HG03354 (cell line): ENCODE measurements around the gene WASF2.
"Not testable (repeated sequence)": the region's sequence is repeated elsewhere in the genome, so short reads cannot be mapped to it uniquely, and the experiment has no call there.

Experiments
- ATAC-seq: cut with Tn5 transposase; IDR thresholded peaks from one replicate; pipeline ENCODE4 v1.9.1; 2021; ENCODE audit warnings: mild to moderate bottlenecking; ENCODE audit not compliant: unreplicated experiment, poor library complexity, severe bottlenecking

WASF2 gene

DNA sequence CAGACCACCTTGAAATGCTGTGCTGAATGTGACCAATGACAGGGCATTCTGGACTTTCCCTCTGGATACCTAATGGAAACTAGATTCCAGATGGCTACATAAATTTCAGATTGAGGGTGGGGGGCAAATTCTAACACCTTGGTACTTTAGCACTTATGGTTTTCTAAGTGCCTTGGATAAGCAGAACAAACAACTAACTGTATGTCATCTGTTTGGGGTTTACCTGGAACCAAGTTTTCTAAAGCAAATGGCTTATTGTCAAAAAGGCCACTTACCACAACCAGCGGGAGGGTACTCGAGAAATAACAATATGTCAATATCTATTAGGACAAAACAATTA is 58.4 kb downstream of the WASF2 start:
- no peak for ATAC-seq

DNA sequence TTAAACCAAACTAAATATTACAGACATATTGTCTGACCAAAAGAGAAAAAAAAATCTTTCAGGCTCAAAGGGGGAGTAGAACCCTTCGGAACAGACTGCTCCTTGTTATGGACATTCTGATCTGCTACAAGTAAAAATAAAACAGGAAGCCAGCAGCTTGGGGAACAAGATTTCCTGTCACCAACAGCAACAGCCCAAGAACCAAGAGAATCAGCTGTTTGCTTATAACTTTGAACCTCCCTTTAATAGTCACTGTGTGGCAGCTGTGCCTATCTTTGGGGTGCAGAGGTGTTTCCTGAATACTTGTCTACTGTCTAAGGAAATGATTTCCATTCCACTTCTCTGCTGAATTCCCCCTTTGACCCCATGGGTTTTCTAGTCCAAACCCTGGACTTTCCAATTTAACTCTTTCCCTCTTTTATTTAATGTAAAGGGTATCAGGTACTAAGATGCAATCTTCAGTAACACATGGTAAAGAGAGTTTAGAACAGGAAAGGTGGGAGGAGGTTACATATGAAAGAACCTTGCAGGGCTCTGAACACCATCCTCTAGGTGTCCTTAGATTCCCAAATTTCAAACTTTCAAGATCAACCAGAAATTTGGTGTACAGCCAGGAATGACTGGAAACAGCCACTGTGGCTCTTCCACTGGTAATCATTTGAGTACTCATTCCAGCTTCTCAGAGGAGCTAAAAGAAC is 58.9 kb downstream of the WASF2 start:
- ATAC-seq, result no peak

DNA sequence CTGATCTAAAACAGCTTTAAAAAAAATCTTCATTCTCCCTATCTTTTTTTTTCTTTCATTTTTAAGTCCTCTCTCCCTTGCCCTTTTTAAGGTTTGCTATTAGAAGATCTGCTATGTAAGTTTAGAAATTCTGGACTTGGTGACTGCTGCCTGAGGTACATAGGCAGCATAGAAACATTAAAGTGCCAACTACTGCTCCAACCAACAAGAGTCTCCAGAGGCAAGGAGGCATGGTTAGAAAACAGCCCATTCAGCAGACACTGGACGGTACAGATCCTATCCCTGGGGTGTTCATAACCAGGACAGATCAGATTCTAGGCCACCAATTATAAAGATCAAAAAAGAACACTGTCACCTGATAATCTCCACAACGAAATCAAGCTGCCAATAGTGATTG is 60.9 kb downstream of the WASF2 start:
- ATAC-seq, result no peak

DNA sequence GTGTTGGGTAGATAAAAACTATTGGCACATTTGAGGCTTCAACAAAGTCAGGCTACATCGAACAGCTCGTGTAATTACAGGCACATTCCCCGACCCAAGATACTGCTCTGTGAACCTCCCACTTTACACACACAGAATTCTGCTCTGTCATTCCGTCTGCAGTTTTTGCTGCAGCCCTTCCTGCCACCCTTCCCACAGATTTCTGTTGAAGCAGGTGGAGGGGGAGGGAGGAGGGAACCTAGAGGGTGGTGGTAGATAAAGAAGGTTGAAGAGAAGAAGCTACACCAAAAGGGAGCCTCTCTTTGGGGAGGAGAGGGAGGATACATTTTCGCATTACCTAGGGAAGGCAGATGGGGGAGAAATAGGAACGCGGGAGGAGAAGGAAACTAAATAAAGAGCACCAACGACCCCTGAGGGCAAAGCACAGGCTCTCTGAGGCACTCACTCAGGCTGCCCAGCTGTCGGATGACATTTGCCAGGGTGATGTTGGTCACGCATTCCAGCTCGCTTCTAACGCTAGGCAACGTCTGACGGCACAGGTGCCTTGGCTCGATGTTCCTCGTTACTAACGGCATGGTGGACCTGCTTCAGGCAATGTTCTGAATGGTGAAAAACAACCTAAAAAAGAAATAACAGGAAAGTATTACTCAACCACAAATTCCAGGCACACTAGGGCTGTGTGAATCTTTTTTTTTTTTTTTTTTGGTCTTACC is 61.5 kb downstream of the WASF2 start:
- no peak for ATAC-seq

GRCh38 chr1:27427816-27428315 is 62.1 kb downstream of the WASF2 start:
- no peak for ATAC-seq

- ATAC-seq, result no peak
Measured at GRCh38 chr1:27427329-27427728, 62.6 kb downstream of the WASF2 start.

- ATAC-seq, result no peak
Measured at GRCh38 chr1:27423709-27424108, 66.3 kb downstream of the WASF2 start.

DNA sequence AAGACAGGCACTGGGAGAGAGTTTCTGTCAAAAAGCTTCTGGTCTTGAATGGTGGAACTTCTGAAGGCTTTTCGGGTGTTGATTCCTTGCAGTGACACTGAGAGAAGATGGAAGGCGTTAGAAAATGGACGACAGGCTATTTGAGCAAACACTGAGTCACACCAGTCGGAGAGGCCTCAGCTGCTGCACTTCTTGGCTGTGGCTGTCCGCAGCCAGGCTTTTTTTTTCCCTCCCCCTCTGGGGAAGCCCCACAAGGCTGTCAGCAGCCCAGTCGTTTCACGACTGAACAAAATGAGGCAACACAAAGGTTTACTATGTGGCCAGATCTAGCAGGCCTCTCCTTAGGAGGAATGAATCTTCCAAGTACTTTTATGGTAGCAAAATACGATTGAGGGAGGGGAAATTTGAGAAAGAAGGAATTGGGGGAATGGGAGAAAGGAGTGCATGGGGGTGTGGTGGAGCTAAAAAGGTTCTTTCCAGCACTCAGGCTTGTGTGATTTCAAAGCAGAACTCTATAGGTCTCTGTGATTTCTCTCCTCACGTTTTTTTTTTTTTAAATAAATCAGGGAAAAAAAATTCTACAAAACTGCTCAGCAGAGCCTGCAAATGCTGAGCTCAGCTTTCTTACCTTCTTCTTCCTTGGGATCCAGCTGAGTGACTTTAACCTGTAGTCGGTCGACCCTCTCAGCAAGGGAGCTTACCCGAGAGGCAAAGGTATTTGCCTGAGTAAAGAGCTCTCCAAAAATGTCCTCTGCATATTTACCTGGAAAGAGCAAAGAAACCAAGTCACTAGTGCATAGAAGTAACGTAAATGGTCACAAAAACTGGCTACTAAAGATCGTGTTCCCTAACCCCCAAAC is 71.4 kb downstream of the WASF2 start:
- no peak for ATAC-seq

DNA sequence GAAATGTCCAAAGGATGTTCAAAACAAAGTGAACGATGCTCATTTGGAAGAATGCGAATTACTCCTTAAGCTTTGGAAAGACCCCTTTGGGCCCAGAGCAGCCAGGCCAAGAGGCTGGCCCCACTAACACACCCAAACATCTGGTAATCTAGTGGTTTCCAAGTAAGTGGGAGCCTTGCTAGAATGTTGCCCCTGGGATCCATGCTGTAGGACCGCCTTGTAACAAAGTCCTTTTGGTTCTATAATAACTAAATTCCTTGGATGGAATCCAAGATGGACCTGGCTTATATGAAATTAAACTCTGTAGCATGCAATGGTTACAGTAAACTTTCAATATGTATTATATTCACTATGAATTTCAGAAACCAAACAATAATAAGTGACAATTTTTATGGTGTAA is 72.3 kb downstream of the WASF2 start:
- no peak for ATAC-seq

DNA sequence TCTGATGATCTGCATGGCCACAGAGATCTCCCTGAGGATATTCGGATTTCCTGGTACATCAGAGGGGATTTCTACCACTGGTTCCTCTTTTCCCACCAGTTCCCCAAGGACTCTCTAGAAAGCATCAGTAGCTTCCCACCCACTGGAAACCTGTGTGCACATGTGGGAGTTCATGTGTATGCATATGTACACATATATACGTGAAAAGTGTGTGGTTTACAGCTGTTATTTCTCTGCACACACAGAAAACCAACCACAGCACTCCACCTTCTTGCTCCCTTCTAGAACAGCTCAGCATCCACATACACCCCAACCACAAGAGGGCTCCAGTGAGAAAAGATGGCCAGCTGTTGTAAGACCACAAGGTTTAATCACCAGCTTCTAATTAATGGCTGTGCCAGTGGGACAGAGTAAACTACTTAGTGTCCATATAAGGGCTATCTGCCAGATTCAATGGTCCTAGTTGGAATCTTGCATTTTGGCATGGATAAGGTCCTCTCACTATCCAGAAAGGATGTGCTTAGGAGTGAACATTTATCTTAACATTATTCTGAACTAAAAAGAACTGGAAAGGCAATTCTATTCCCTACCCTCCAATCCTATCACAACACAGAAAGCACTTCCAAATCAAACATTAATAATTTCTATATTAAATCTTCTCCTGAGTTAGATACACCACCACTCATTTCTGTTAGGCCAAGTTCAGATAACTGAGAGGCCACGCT is 73.4 kb downstream of the WASF2 start:
- ATAC-seq, result no peak

- ATAC-seq, result no peak
Measured at GRCh38 chr1:27414091-27414490, 75.9 kb downstream of the WASF2 start.

DNA sequence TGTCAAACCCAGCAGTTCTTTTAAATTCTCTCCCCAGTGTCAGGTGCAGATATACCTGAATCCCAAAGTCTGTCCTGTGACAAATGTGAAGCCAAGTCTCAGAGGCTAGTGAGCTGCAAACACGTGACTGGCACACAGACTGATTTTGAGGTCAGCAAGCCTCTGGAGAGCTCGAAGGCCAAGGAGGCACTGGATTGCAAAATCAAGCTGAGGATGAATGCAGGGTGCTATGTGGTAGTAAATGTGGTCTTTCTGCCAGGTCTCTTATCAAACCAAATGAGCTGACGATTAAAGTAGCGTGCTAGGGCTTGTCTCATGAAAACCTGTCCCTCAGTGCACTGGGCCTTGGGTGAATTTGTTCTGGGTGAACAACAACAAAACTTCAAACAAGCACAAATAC is 77.0 kb downstream of the WASF2 start:
- ATAC-seq, result no peak

- ATAC-seq, result no peak
Measured at GRCh38 chr1:27412502-27412901, 77.5 kb downstream of the WASF2 start.

GRCh38 chr1:27410709-27411108 is 79.3 kb downstream of the WASF2 start:
- ATAC-seq, result no peak

DNA sequence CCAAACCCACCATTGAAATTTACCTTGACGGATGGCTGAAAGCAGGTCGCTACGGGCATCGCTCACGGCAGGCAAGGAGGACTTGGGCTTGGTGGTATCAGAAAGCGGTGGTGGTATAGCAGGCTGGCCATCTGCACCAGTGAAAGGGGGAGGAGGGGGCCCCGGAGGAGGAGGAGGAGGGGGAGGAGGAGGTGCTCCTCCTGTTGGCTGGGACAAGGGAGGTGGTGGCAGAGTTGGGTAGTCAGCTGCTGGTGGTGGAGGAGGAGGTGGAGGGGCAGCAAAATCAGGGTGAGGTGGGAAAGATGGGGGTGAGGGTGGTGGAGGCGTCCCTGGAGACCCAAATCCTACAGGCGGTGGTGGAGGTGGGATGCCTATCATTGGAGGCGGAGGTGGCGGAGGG is 80.3 kb downstream of the WASF2 start:
- ATAC-seq, result no peak

GRCh38 chr1:27408151-27408550 is 81.8 kb downstream of the WASF2 start:
- ATAC-seq, result no peak

DNA sequence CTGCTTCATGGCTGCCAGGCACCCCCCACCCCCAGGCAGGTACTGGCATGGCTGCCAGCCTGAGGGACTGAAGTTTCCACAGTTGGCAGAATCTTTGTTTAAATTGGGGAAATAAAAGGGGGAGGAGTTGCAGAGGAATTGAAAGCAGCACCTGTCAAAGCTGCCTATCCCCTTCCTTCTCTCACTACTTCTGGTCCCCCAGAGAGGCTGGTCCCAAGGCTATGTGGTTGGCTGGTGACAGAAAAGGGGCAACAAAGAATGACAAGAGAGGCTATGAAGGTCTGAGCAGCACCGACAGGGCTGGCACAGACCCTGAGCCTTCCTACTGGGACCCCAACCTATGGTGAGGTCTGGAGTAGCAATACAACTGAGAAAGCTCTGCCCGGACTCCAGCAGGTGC is 83.2 kb downstream of the WASF2 start:
- ATAC-seq, result not testable (repeated sequence)

- no peak for ATAC-seq
Measured at GRCh38 chr1:27406362-27406680, 83.6 kb downstream of the WASF2 start.

DNA sequence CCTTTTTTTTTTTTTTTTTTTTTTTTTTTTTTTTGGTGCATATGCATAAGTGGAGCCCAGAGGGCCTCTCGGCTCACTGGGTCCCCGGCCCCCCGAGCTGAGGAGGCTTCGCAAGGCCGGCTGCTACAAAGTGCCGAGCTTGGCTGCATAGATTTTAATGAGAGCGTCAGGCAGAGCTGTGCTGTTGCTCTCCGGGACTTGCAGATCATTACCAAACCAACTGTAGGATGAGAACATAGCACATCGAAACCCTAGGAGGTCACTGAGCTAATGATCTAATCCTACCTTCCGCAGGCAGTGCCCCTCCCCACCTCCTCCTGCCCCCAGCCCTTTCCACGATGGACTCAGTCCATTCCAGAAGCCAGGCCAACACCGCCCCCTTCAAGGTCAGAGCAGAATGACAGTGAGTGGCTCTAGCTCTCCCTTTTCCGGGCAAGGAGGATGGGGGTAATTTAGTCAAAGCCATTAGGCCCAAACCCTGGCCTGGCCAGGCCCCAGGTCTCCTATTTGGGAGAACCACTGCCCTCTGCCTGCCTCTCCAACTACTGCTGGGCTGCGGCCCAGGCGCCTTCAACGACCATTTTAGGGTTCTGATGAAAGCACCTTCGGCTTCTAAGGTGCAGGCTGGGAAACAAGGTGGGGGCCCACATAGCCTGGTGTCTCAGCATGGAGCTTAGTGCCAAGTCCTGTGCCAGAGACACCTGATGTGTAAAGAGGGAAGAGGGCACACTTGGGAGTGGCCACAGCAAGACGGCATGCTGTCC is 84.2 kb downstream of the WASF2 start:
- not testable (repeated sequence) for ATAC-seq
